IMR-90 (cell line): ENCODE data around the gene E2F3.

Source experiments
- CTCF ChIP-seq: conservative IDR thresholded peaks from 2 replicates; pipeline ENCODE4 v1.5.1; 2012; ENCODE audit warnings: mild to moderate bottlenecking, low read depth, low read length, improper control_type of control experiment
- ELK1 ChIP-seq: fragments of 150-350 bp; IDR thresholded peaks from 2 replicates; pipeline ENCODE4 v1.6.1; 2016; ENCODE audit warnings: low read depth, mild to moderate bottlenecking, low read length, moderate library complexity, borderline replicate concordance
- USF2 ChIP-seq: fragments of 150-350 bp; IDR thresholded peaks from 2 replicates; pipeline ENCODE4 v1.6.1; 2017; ENCODE audit warnings: mild to moderate bottlenecking, antibody characterized with exemption, low read length, low read depth

GRCh38 chr6:20415304-20415703 lies 13.6 kb downstream of the E2F3 start:
- no peak for TF ChIP-seq ELK1
- no peak for TF ChIP-seq CTCF
- no peak for TF ChIP-seq USF2
